HepG2 (cell line): ENCODE measurements around the gene HSD11B2. TPM values are rescaled to one million over a fixed set of nuclear protein-coding genes. Genes with fewer than 3 reads are reported as not detected.

Experiments used
- CEBPB ChIP-seq: IDR thresholded peaks from 2 replicates; pipeline ENCODE4 v1.6.1; 2011; ENCODE audit warnings: low read depth, low read length, improper control_type of control experiment, borderline replicate concordance
- CENPX ChIP-seq: sonication (generic); formaldehyde crosslinking; IDR thresholded peaks from 2 replicates; pipeline ENCODE4 v1.9.0; 2021; ENCODE audit warnings: mild to moderate bottlenecking, missing genetic modification reagents, moderate library complexity
- ELF1 ChIP-seq: sonication (generic); formaldehyde crosslinking; IDR thresholded peaks from 2 replicates; pipeline ENCODE4 v1.4.0; 2020; ENCODE audit warnings: missing genetic modification reagents
- FOXC1 ChIP-seq: sonication (generic); formaldehyde crosslinking; IDR thresholded peaks from 2 replicates; pipeline ENCODE4 v1.8.0; 2022; ENCODE audit warnings: mild to moderate bottlenecking, missing genetic modification reagents, borderline replicate concordance
- IRF2 ChIP-seq: IDR thresholded peaks from 2 replicates; pipeline ENCODE4 v1.6.1; 2018; ENCODE audit warnings: missing genetic modification reagents, missing compliant biosample characterization
- KAT7 ChIP-seq: IDR thresholded peaks from 2 replicates; pipeline ENCODE4 v1.6.1; 2018; ENCODE audit warnings: borderline replicate concordance, missing compliant biosample characterization
- MED1 ChIP-seq: sonication (generic); formaldehyde crosslinking; IDR thresholded peaks from 2 replicates; pipeline ENCODE4 v1.4.0; 2020; ENCODE audit warnings: missing genetic modification reagents
- MTERF4 ChIP-seq: sonication (generic); formaldehyde crosslinking; IDR thresholded peaks from 2 replicates; pipeline ENCODE4 v1.8.0; 2023; ENCODE audit warnings: mild to moderate bottlenecking, missing genetic modification reagents
- NBN ChIP-seq: fragments of 450-650 bp; conservative IDR thresholded peaks from 2 replicates; pipeline ENCODE4 v1.6.1; 2017
- TIGD3 ChIP-seq: sonication (generic); formaldehyde crosslinking; IDR thresholded peaks from 2 replicates; pipeline ENCODE4 v1.5.1; 2020; ENCODE audit warnings: mild to moderate bottlenecking, missing genetic modification reagents, borderline replicate concordance
- USF2 ChIP-seq, 2 experiments: sonication (generic) in 1 of 2; formaldehyde crosslinking in 1 of 2; IDR thresholded peaks; 2 replicates each; pipeline versions ENCODE4 v1.5.1 to v1.6.1; 2011 to 2020; ENCODE audit warnings: borderline replicate concordance in 1 of 2, low read depth in 1 of 2, low read length in 1 of 2, mild to moderate bottlenecking in 1 of 2, missing genetic modification reagents in 1 of 2, moderate library complexity in 1 of 2
- YY1 ChIP-seq: IDR thresholded peaks from 2 replicates; pipeline ENCODE4 v1.6.1; 2011; ENCODE audit warnings: low read length, low read depth, moderate library complexity, mild to moderate bottlenecking; ENCODE audit not compliant: insufficient read depth, insufficient replicate concordance
- ZBTB49 ChIP-seq: sonication (generic); formaldehyde crosslinking; IDR thresholded peaks from 2 replicates; pipeline ENCODE4 v1.4.0; 2020; ENCODE audit warnings: missing genetic modification reagents, borderline replicate concordance
- ZFP41 ChIP-seq: sonication (generic); formaldehyde crosslinking; IDR thresholded peaks from 2 replicates; pipeline ENCODE4 v1.4.0; 2020; ENCODE audit warnings: mild to moderate bottlenecking, missing genetic modification reagents, borderline replicate concordance
- ZNF263 ChIP-seq: sonication (generic); formaldehyde crosslinking; IDR thresholded peaks from 2 replicates; pipeline ENCODE4 v1.4.0; 2020; ENCODE audit warnings: missing genetic modification reagents
- ZNF484 ChIP-seq: sonication (generic); formaldehyde crosslinking; IDR thresholded peaks from 2 replicates; pipeline ENCODE4 v1.5.1; 2020; ENCODE audit warnings: mild to moderate bottlenecking, low read depth, missing genetic modification reagents, borderline replicate concordance
- ZNF530 ChIP-seq: sonication (generic); formaldehyde crosslinking; IDR thresholded peaks from 2 replicates; pipeline ENCODE4 v1.5.0; 2020; ENCODE audit warnings: low read depth, mild to moderate bottlenecking, missing genetic modification reagents
- ZNF614 ChIP-seq: IDR thresholded peaks from 2 replicates; pipeline ENCODE4 v1.6.1; 2018; ENCODE audit warnings: missing biosample characterization, missing genetic modification reagents, inconsistent platforms, borderline replicate concordance
- ZNF883 ChIP-seq: sonication (generic); formaldehyde crosslinking; IDR thresholded peaks from 2 replicates; pipeline ENCODE4 v1.5.1; 2020; ENCODE audit warnings: mild to moderate bottlenecking, missing genetic modification reagents; ENCODE audit errors: not compliant biosample characterization
- polyA plus RNA-seq, 8 experiments: library from polyadenylated mRNA; depleted of rRNA in 3 of 8; stranded (reverse) in 7 of 8; unstranded in 1 of 8; fragments of >200 nt; fragmentation: Illumina TruSeq in 4 of 8; extraction: Trizol in 4 of 8; gene quantifications; 2 replicates each; pipeline versions ENCODE4 v1.2.1 to v1.2.3, GENCODE V29; 2011 to 2016; ENCODE audit warnings: low read depth in 4 of 8, missing spikeins in 1 of 8, mixed read lengths in 1 of 8; ENCODE audit not compliant: insufficient read depth in 1 of 8
- total RNA-seq, 5 experiments: library from RNA; depleted of rRNA; stranded (reverse); fragments of >200 nt; fragmentation: Illumina TruSeq; extraction: Trizol; gene quantifications; 2 replicates each; pipeline ENCODE4 v1.2.3, GENCODE V29; 2016; ENCODE audit warnings: low read depth in 1 of 5

Gene HSD11B2
- total and polyA plus RNA-seq, 2 of the 13 experiments (the other 11 are each of a cell fraction or from before 2014, with no cell fraction given) = 8.9 to 13.6 TPM

GRCh38 chr16:67429053-67429798 is 1.7 kb upstream of the HSD11B2 start (continued):
- TF ChIP-seq USF2 (IDR thresholded peaks at IDR 0.05; ENCODE audit: low read depth, low read length) (no peak), USF2 (CRISPR knock-in tag; IDR thresholded peaks at IDR 0.05; ENCODE audit: borderline replicate concordance) (no peak), FOXC1 (CRISPR knock-in tag) (0 out of 2 replicates have a peak, but pooled peaks have one; percentile 34), CENPX (CRISPR knock-in tag) (no peak), YY1 (no peak), TIGD3 (CRISPR knock-in tag) (0 out of 2 replicates have a peak, but pooled peaks have one; percentile 45), ZNF883 (CRISPR knock-in tag) (peak; percentile 64), MED1 (CRISPR knock-in tag) (peak; percentile 41), ZNF614 (CRISPR knock-in tag) (no peak; the same call in 1 of the 2 replicates), ZNF530 (CRISPR knock-in tag) (no peak), ZNF484 (CRISPR knock-in tag) (no peak), ZNF263 (peak; percentile 87), ZFP41 (CRISPR knock-in tag) (peak; percentile 8; the same call in 1 of the 2 replicates), MTERF4 (CRISPR knock-in tag) (0 out of 2 replicates have a peak, but pooled peaks have one; percentile 62), ELF1 (CRISPR knock-in tag) (peak; percentile 45), CEBPB (peak; percentile 54; the same call in 1 of the 2 replicates), ZBTB49 (CRISPR knock-in tag) (0 out of 2 replicates have a peak, but pooled peaks have one; percentile 8), NBN (no peak), IRF2 (CRISPR knock-in tag) (peak; percentile 74), KAT7 (CRISPR knock-in tag) (no peak)
